ENCODE measurements around the gene RELA. TPM values are rescaled to one million over a fixed set of nuclear protein-coding genes. Genes with fewer than 3 reads are reported as not detected.
A peak's percentile ranks its signal among the peaks of the same experiment; 100 is the strongest.

RELA gene
- total RNA-seq, 2 donors from 2014 or later, result 58.7 to 68.3 TPM

- Histone ChIP-seq H3K27ac (no peak overlapping the region), H3K9ac (ENCODE audit: low read depth in 2 of 2, low read length in 2 of 2) (no peak overlapping the region), H3K27me3 (no peaks in the 10 kb centered on the region), H3K4me1 (no peaks in the 10 kb centered on the region), H3K36me3 (peaks cover 24% of the 10 kb centered on the region), H3K4me3 (no peak overlapping the region), H3K9me3 (no peaks in the 10 kb centered on the region)
- peak; percentile 73 for TF ChIP-seq CTCF (IDR thresholded peaks at IDR 0.05)
- intact Hi-C loops (cut with DNase I), result loop anchor here (10.0 kb wide), 1 partner anchor 79 kb away; no protein-coding TSS in a partner anchor
- peak; percentile 66 for DNase-seq
Measured at GRCh38 chr11:65625628-65626342, 36.9 kb downstream of the RELA start.

GRCh38 chr11:65624931-65625627 lies 37.6 kb downstream of the RELA start:
- H3K27me3 ChIP-seq, result no peaks in the 10 kb centered on the region
- no peaks in the 10 kb centered on the region for H3K9me3 ChIP-seq
- no peak overlapping the region for H3K9ac ChIP-seq (ENCODE audit: low read depth in 2 of 2, low read length in 2 of 2)
- no peaks in the 10 kb centered on the region for H3K4me1 ChIP-seq
- no peak for DNase-seq
- no peak overlapping the region for H3K27ac ChIP-seq
- peaks cover 24% of the 10 kb centered on the region for H3K36me3 ChIP-seq
- no peak overlapping the region for H3K4me3 ChIP-seq
- TF ChIP-seq CTCF (IDR thresholded peaks at IDR 0.05), result no peak
- intact Hi-C loops (cut with DNase I), result loop anchor here (10.0 kb wide), 1 partner anchor 80 kb away; no protein-coding TSS in a partner anchor

GRCh38 chr11:65623852-65624616 lies 38.7 kb downstream of the RELA start:
- no peak for TF ChIP-seq CTCF (IDR thresholded peaks at IDR 0.05)
- Histone ChIP-seq H3K27me3 (no peaks in the 10 kb centered on the region), H3K36me3 (peaks cover 18% of the 10 kb centered on the region), H3K9ac (ENCODE audit: low read depth in 2 of 2, low read length in 2 of 2) (no peak overlapping the region), H3K27ac (no peak overlapping the region), H3K4me1 (no peaks in the 10 kb centered on the region), H3K9me3 (no peaks in the 10 kb centered on the region), H3K4me3 (no peak overlapping the region)
- intact Hi-C loops (cut with DNase I), result loop anchor here (10.0 kb wide), 1 partner anchor 81 kb away; no protein-coding TSS in a partner anchor
- no peak for DNase-seq

- Histone ChIP-seq H3K36me3 (peaks cover 23% of the 10 kb centered on the region), H3K9me3 (no peaks in the 10 kb centered on the region), H3K4me3 (no peak overlapping the region), H3K4me1 (no peaks in the 10 kb centered on the region), H3K27ac (no peak overlapping the region), H3K27me3 (no peaks in the 10 kb centered on the region), H3K9ac (ENCODE audit: low read depth in 2 of 2, low read length in 2 of 2) (no peak overlapping the region)
- TF ChIP-seq CTCF (IDR thresholded peaks at IDR 0.05), result no peak
- DNase-seq, result no peak
- intact Hi-C loops (cut with DNase I), result loop anchor here (10.0 kb wide), 1 partner anchor 82 kb away; no protein-coding TSS in a partner anchor
Measured at GRCh38 chr11:65623177-65623576, 39.5 kb downstream of the RELA start.

GRCh38 chr11:65622011-65622410 lies 40.7 kb downstream of the RELA start:
- DNase-seq, result no peak
- no peak for TF ChIP-seq CTCF (IDR thresholded peaks at IDR 0.05)
- Histone ChIP-seq H3K9me3 (no peaks in the 10 kb centered on the region), H3K4me3 (no peak overlapping the region), H3K27ac (no peak overlapping the region), H3K27me3 (no peaks in the 10 kb centered on the region), H3K4me1 (peaks cover 6% of the 10 kb centered on the region), H3K9ac (ENCODE audit: low read depth in 2 of 2, low read length in 2 of 2) (no peak overlapping the region), H3K36me3 (peaks cover 17% of the 10 kb centered on the region)
- intact Hi-C loops (cut with DNase I), result loop anchor here (10.0 kb wide), 1 partner anchor 83 kb away; no protein-coding TSS in a partner anchor

Measured in colonic mucosa (tissue), 4 donors.